ENCODE data around the gene TOX4. TPM values are rescaled to one million over a fixed set of nuclear protein-coding genes. Genes with fewer than 3 reads are reported as not detected.

TOX4 gene
- total and polyA plus RNA-seq, 2 of the 8 experiments (the other 6 are each of a cell fraction or from before 2014, with no cell fraction given): 51.5 to 58.3 TPM

DNA sequence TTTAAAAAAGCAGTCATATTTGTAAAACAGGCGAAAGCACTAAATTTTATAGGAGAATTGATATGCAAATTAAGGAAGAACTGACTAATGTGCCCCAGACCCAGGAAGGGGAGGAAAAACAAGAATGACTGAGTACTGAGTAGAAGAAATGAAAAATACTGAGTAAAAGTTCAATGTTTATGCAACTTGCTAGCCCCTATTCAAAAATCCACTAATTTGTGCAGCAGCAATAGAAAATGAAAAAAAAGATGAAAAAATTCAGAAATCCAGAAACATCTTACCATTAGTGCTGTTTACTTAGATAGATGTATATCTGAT, 27.1 kb upstream of the TOX4 start:
- no peak overlapping the region for H4K91ac ChIP-seq (replicated peaks; ENCODE audit: insufficient read length, low read length)
- H3K79me1 ChIP-seq (ENCODE audit: low read depth, low read length): peaks cover 5% of the 10 kb centered on the region; the same call in 1 of the 2 replicates
- no peak overlapping the region for H3K9ac ChIP-seq (replicated peaks in 1 of 4; ENCODE audit: extremely low read depth in 1 of 4, low read depth in 3 of 4, low read length in 3 of 4)
- H2BK15ac ChIP-seq (ENCODE audit: low read length): no peak overlapping the region
- H3K4me2 ChIP-seq (ENCODE audit: insufficient read depth in 1 of 2, low read depth in 2 of 2, low read length in 2 of 2): no peak overlapping the region
- H4K5ac ChIP-seq (ENCODE audit: insufficient read length, low read depth, low read length): no peak overlapping the region
- no peak overlapping the region for H2AFZ ChIP-seq (ENCODE audit: low read length)
- ChIA-PET CTCF (ENCODE audit: partially characterized antibody) (interaction anchor here (0.7 kb wide), 1 partner anchor 13 kb away, joined by 3 read pairs; no protein-coding TSS in a partner anchor), POLR2A (ENCODE audit: partially characterized antibody) (interaction anchor here (0.6 to 2.0 kb wide), 6 partner anchors 13 to 184 kb away, joined by 3 to 8 read pairs (median 3); no protein-coding TSS in a partner anchor)
- no peaks in the 10 kb centered on the region for H3K9me3 ChIP-seq (ENCODE audit: insufficient read depth in 2 of 2, low read depth in 1 of 2, low read length in 1 of 2)
- no peak overlapping the region for H2BK12ac ChIP-seq (ENCODE audit: low read depth, low read length)
- H3K4me1 ChIP-seq (replicated peaks in 1 of 4; ENCODE audit: control insufficient read depth in 3 of 4, insufficient read depth in 4 of 4, low read length in 3 of 4): peaks cover 0 to 2% (median 1%) of the 10 kb centered on the region in 4 experiments; a peak in 2 of 7 replicates
- H4K8ac ChIP-seq (ENCODE audit: extremely low read depth, insufficient read depth, low read length): no peak overlapping the region
- FAIRE-seq (no peak), DNase-seq (ENCODE audit: low read depth in 1 of 2, low spot score in 2 of 2) (no peak)
- no peaks in the 10 kb centered on the region for H3K23me2 ChIP-seq (ENCODE audit: low read depth, low read length)
- H3K56ac ChIP-seq (replicated peaks; ENCODE audit: insufficient read length, low read depth, low read length): no peak overlapping the region
- H2BK20ac ChIP-seq (ENCODE audit: low read length): no peak overlapping the region
- H4K20me1 ChIP-seq (replicated peaks in 1 of 2; ENCODE audit: control insufficient read depth in 1 of 2, insufficient read depth in 2 of 2, low read length in 2 of 2): peaks cover 2 to 8% of the 10 kb centered on the region in 2 experiments
- H3K27me3 ChIP-seq (replicated peaks in 1 of 4; ENCODE audit: control insufficient read depth in 3 of 4, extremely low read depth in 1 of 4, insufficient read depth in 3 of 4, low read length in 3 of 4): no peaks in the 10 kb centered on the region
- H2BK5ac ChIP-seq (ENCODE audit: low read depth, low read length): no peak overlapping the region
- no peak overlapping the region for H3K4ac ChIP-seq (replicated peaks; ENCODE audit: insufficient read length, low read depth, low read length)
- no peak overlapping the region for H3K18ac ChIP-seq (ENCODE audit: extremely low read depth, low read length)
- no peak overlapping the region for H2BK120ac ChIP-seq (replicated peaks; ENCODE audit: low read depth, low read length)
- H3K14ac ChIP-seq (ENCODE audit: insufficient read length): no peak overlapping the region
- WGBS, 2 experiments (ENCODE audit: extremely low coverage in 1 of 2, insufficient coverage in 1 of 2, insufficient read length in 1 of 2, insufficient replicate concordance in 2 of 2, low coverage in 1 of 2, low lambda C conversion rate in 2 of 2, missing lambda C conversion rate in 1 of 2): 100% methylated on average over 1 of the region's 1 CpG; no CpG with 5 or more reads in 1 of the 2 experiments
- H2AK5ac ChIP-seq (ENCODE audit: low read depth, low read length): no peak overlapping the region
- TF ChIP-seq, protein P1, sequence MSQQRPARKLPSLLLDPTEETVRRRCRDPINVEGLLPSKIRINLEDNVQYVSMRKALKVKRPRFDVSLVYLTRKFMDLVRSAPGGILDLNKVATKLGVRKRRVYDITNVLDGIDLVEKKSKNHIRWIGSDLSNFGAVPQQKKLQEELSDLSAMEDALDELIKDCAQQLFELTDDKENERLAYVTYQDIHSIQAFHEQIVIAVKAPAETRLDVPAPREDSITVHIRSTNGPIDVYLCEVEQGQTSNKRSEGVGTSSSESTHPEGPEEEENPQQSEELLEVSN (IDR thresholded peaks at IDR 0.05): no peak
- TF ChIP-seq KDM1A (IDR thresholded peaks at IDR 0.05; ENCODE audit: borderline replicate concordance, low read length): no peak
- TF ChIP-seq RFX5 (IDR thresholded peaks at IDR 0.05; ENCODE audit: borderline replicate concordance, low read depth, low read length): no peak
- TF ChIP-seq CBX5 (IDR thresholded peaks at IDR 0.05; ENCODE audit: low read depth, low read length): no peak
- TF ChIP-seq CHD1 (IDR thresholded peaks at IDR 0.05; ENCODE audit: low read depth, low read length): no peak
- no peak for TF ChIP-seq ASH2L (IDR thresholded peaks at IDR 0.05; ENCODE audit: low read length)
- no peak for TF ChIP-seq RNF2 (IDR thresholded peaks at IDR 0.05; ENCODE audit: borderline replicate concordance, low read depth, low read length, missing control alignments, poor library complexity, severe bottlenecking)
- no peak for TF ChIP-seq SAP30 (IDR thresholded peaks at IDR 0.05; ENCODE audit: insufficient read depth, insufficient replicate concordance, low read length)
- TF ChIP-seq POLR2AphosphoS5 (IDR thresholded peaks at IDR 0.05; ENCODE audit: low read depth, low read length): no peak
- no peak for TF ChIP-seq BRCA1 (IDR thresholded peaks at IDR 0.05; ENCODE audit: low read depth, low read length)
- TF ChIP-seq KDM4A (IDR thresholded peaks at IDR 0.05; ENCODE audit: low read depth, low read length, severe bottlenecking): no peak
- no peak for TF ChIP-seq SIX5 (IDR thresholded peaks at IDR 0.05; ENCODE audit: low read depth, low read length)
- no peak overlapping the region for H3K23ac ChIP-seq (ENCODE audit: insufficient read length)
- H3K36me3 ChIP-seq (ENCODE audit: control insufficient read depth in 2 of 4, insufficient read depth in 4 of 4, low read length in 3 of 4): peaks cover 0 to 6% (median 0%) of the 10 kb centered on the region in 4 experiments; a peak in 1 of 8 replicates
- H3K79me2 ChIP-seq (ENCODE audit: control insufficient read depth in 1 of 2, insufficient read depth in 2 of 2, low read length in 2 of 2): peaks cover 31 to 96% of the 10 kb centered on the region in 2 experiments
- H3K27ac ChIP-seq (ENCODE audit: low read depth, low read length): no peak overlapping the region
- no peak overlapping the region for H3K4me3 ChIP-seq (ENCODE audit: extremely low read depth in 1 of 4, insufficient read depth in 2 of 4, low read depth in 3 of 4, low read length in 4 of 4)
